ENCODE measurements around the gene CCNG1. TPM values are rescaled to one million over a fixed set of nuclear protein-coding genes. Genes with fewer than 3 reads are reported as not detected.
A peak's percentile ranks its signal among the peaks of the same experiment; 100 is the strongest.

The CCNG1 gene
- total RNA-seq, 2 donors from 2014 or later = 58.8 to 90.1 TPM

DNA sequence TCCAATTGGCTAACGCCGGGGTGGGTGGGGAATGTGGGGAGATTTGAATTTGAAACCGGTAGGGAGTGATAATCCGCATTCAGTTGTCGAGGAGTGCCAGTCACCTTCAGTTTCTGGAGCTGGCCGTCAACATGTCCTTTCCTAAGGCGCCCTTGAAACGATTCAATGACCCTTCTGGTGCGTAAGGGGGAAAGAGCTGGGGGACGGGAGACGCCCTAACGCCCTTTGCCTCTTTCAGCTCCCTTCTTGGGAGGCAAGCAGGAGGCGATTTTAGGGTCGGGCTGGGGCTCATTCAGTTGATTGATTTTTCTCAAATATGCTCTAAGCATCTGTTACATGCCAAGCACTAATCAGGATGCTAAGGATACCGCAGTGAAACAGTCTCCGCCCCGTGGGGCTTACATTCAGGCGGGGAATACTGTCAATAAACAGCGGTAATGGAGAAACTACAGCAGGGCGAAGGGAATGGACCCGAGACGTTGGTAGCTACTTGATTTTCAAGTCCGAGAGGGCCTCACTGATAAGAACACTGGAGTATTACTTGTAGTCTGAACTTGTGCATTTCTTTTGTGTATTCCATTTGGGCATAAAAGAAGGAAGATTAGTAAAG lies 23.3 kb downstream of the CCNG1 start, which contains the start of gene HMMR:
Gene HMMR, plus strand, starts transcription at position 71 of the 610 bp plus-strand sequence. Its CDS starts 61 bp downstream, at position 132.
- Histone ChIP-seq H3K4me3 (peak within 1 kb of the TSS; percentile 65 to 84), H3K27ac (peak within 1 kb of the TSS; percentile 96), H3K36me3 (no peaks in the 10 kb centered on the region), H3K4me1 (peaks cover 0 to 35% of the 10 kb centered on the region in 2 donors), H3K9me3 (no peaks in the 10 kb centered on the region), H3K27me3 (no peaks in the 10 kb centered on the region)
- no peak for TF ChIP-seq CTCF (IDR thresholded peaks at IDR 0.05)
- DNase-seq (ENCODE audit: low spot score) = no peak

- TF ChIP-seq CTCF (IDR thresholded peaks at IDR 0.05) = no peak
- H3K4me3 ChIP-seq = no peak overlapping the region
- no peaks in the 10 kb centered on the region for H3K36me3 ChIP-seq
- no peaks in the 10 kb centered on the region for H3K27me3 ChIP-seq
- H3K27ac ChIP-seq = no peak overlapping the region
- H3K4me1 ChIP-seq = peaks cover 0 to 34% of the 10 kb centered on the region in 2 donors
- H3K9me3 ChIP-seq = no peaks in the 10 kb centered on the region
- no peak for DNase-seq (ENCODE audit: low spot score)
Observed at GRCh38 chr5:163463063-163463435, 25.7 kb downstream of the CCNG1 start.

GRCh38 chr5:163467682-163468081 lies 30.3 kb downstream of the CCNG1 start:
- Histone ChIP-seq H3K36me3 (no peaks in the 10 kb centered on the region), H3K4me1 (no peaks in the 10 kb centered on the region), H3K4me3 (no peak overlapping the region), H3K27me3 (no peaks in the 10 kb centered on the region), H3K9me3 (no peaks in the 10 kb centered on the region), H3K27ac (no peak overlapping the region)
- no peak for DNase-seq (ENCODE audit: low spot score)
- no peak for TF ChIP-seq CTCF (IDR thresholded peaks at IDR 0.05)

GRCh38 chr5:163473635-163474243 lies 36.3 kb downstream of the CCNG1 start:
- no peaks in the 10 kb centered on the region for H3K36me3 ChIP-seq
- H3K4me3 ChIP-seq = no peak overlapping the region
- no peak for DNase-seq (ENCODE audit: low spot score)
- no peak overlapping the region for H3K27ac ChIP-seq
- H3K9me3 ChIP-seq = no peaks in the 10 kb centered on the region
- no peaks in the 10 kb centered on the region for H3K4me1 ChIP-seq
- peak in 1 of 2 donors; percentile 34 for TF ChIP-seq CTCF (IDR thresholded peaks at IDR 0.05)
- H3K27me3 ChIP-seq = no peaks in the 10 kb centered on the region

DNA sequence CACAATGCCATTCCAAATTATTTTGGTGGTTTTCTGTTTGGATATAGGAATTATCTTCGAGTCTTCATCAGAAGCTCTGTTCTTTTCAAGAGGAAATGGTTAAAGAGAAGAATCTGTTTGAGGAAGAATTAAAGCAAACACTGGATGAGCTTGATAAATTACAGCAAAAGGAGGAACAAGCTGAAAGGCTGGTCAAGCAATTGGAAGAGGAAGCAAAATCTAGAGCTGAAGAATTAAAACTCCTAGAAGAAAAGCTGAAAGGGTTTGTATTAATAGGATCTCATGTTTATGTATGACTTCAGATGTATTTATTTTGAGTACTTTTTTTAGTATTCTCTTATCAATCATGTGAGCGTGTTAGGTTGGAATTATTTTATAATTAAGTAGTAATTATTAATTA lies 38.0 kb downstream of the CCNG1 start:
- no peak overlapping the region for H3K4me3 ChIP-seq
- H3K4me1 ChIP-seq = no peaks in the 10 kb centered on the region
- no peaks in the 10 kb centered on the region for H3K9me3 ChIP-seq
- no peak for DNase-seq (ENCODE audit: low spot score)
- no peak for TF ChIP-seq CTCF (IDR thresholded peaks at IDR 0.05)
- no peaks in the 10 kb centered on the region for H3K27me3 ChIP-seq
- H3K27ac ChIP-seq = no peak overlapping the region
- no peaks in the 10 kb centered on the region for H3K36me3 ChIP-seq

Data from right atrium auricular region (tissue), 2 donors.